BJ (cell line): Measurements from ENCODE around the gene ITFG2. TPM values are rescaled to one million over a fixed set of nuclear protein-coding genes. Genes with fewer than 3 reads are reported as not detected.
"Not testable (repeated sequence)": the region's sequence is repeated elsewhere in the genome, so short reads cannot be mapped to it uniquely, and the experiment has no call there.

Experiments
- CTCF ChIA-PET: fragments of 350-600 bp; formaldehyde crosslinking; extraction: SDS; loops from one replicate; lab custom pipeline; 2021; ENCODE audit warnings: antibody characterized with exemption, inconsistent platforms; lab: Yijun Ruan, JAX
- POLR2A ChIA-PET: fragments of 300-600 bp; sonication (Branson Sonifier 250); formaldehyde crosslinking; extraction: SDS; loops from one replicate; lab custom pipeline; 2021; ENCODE audit warnings: antibody characterized with exemption; lab: Charles Lee
- DNase-seq: peaks from one replicate; pipeline ENCODE4 v3.0.0-alpha.2; 2011; ENCODE audit warnings: low read depth
- H3K27me3 ChIP-seq: 2 replicates; pipeline ENCODE4 v1.6.0; 2011; ENCODE audit warnings: low read length; ENCODE audit not compliant: control insufficient read depth, insufficient read depth
- H3K36me3 ChIP-seq: 2 replicates; pipeline ENCODE4 v1.5.1; 2011; ENCODE audit warnings: low read length; ENCODE audit not compliant: control insufficient read depth, insufficient read depth
- H3K4me3 ChIP-seq: 2 replicates; pipeline ENCODE4 v1.5.1; 2011; ENCODE audit warnings: low read depth, mild to moderate bottlenecking, control low read depth, low read length
- polyA plus RNA-seq: library from polyadenylated mRNA; depleted of rRNA; stranded (reverse); fragments of >200 nt; gene quantifications from 2 replicates; pipeline ENCODE4 v1.2.3, GENCODE V29; 2011
- TF ChIP-seq, protein P1 (sequence below): IDR thresholded peaks from 2 replicates; pipeline ENCODE4 v1.5.1; 2011; ENCODE audit warnings: low read depth, mild to moderate bottlenecking, control low read depth, inconsistent platforms, low read length, moderate library complexity; ENCODE audit not compliant: insufficient read depth

Gene ITFG2
- polyA plus RNA-seq, 1 experiment = 27.6 TPM

GRCh38 chr12:2858944-2859421 is 46.5 kb downstream of the ITFG2 start:
- ChIA-PET CTCF (interaction anchor here (1.3 to 1.5 kb wide), 2 partner anchors 175 to 183 kb away, joined by 3 to 4 read pairs; no protein-coding TSS in a partner anchor), POLR2A (no interaction called here)
- no peaks in the 10 kb centered on the region for H3K27me3 ChIP-seq
- no peak overlapping the region for H3K4me3 ChIP-seq
- TF ChIP-seq, protein P1, sequence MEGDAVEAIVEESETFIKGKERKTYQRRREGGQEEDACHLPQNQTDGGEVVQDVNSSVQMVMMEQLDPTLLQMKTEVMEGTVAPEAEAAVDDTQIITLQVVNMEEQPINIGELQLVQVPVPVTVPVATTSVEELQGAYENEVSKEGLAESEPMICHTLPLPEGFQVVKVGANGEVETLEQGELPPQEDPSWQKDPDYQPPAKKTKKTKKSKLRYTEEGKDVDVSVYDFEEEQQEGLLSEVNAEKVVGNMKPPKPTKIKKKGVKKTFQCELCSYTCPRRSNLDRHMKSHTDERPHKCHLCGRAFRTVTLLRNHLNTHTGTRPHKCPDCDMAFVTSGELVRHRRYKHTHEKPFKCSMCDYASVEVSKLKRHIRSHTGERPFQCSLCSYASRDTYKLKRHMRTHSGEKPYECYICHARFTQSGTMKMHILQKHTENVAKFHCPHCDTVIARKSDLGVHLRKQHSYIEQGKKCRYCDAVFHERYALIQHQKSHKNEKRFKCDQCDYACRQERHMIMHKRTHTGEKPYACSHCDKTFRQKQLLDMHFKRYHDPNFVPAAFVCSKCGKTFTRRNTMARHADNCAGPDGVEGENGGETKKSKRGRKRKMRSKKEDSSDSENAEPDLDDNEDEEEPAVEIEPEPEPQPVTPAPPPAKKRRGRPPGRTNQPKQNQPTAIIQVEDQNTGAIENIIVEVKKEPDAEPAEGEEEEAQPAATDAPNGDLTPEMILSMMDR = no peak
- no peak for DNase-seq
- H3K36me3 ChIP-seq = peaks cover 6% of the 10 kb centered on the region; the same call in 1 of the 2 replicates

- TF ChIP-seq, protein P1 = no peak
- Histone ChIP-seq H3K4me3 (no peak overlapping the region), H3K27me3 (no peaks in the 10 kb centered on the region), H3K36me3 (peaks cover 11% of the 10 kb centered on the region)
- CTCF ChIA-PET = interaction anchor here (1.0 kb wide), 1 partner anchor 25 kb away, joined by 3 read pairs; no protein-coding TSS in a partner anchor
- DNase-seq = no peak
- POLR2A ChIA-PET = no interaction called here
These were observed 47.7 kb downstream of the ITFG2 start for GRCh38 chr12:2860170-2860569.

DNA sequence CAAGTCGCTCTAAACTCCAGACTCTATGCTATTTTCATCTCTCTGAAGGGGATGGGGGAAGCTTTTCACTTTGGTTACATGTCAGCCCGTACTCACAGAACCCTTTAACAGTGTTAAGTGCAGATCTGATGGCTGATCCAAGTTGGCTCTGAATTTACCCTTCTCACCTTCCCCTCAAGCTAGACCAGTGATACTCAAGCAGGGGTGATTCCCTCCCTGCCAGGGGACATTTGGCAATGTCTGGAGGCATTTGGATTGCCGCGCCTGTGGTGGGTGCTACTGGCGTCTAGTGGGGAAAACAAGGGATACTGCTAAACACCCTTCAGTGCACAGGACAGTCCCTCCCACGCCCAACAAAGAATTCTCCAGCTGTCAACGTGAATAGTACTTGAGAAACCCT is 50.4 kb downstream of the ITFG2 start:
- ChIA-PET POLR2A (no interaction called here), CTCF (interaction anchor here (0.6 to 1.2 kb wide), 3 partner anchors 9 to 198 kb away, joined by 3 to 8 read pairs (median 5); no protein-coding TSS in a partner anchor)
- H3K36me3 ChIP-seq = peaks cover 8% of the 10 kb centered on the region
- H3K4me3 ChIP-seq = no peak overlapping the region
- DNase-seq = no peak
- TF ChIP-seq, protein P1 = no peak
- no peaks in the 10 kb centered on the region for H3K27me3 ChIP-seq

GRCh38 chr12:2863402-2863801 is 50.9 kb downstream of the ITFG2 start:
- CTCF ChIA-PET = interaction anchor here (0.6 to 1.1 kb wide), 3 partner anchors 9 to 198 kb away, joined by 3 to 6 read pairs (median 5); no protein-coding TSS in a partner anchor
- H3K36me3 ChIP-seq, POLR2A ChIA-PET: not testable (repeated sequence)

GRCh38 chr12:2864198-2864597 is 51.7 kb downstream of the ITFG2 start:
- POLR2A ChIA-PET = no interaction called here

More at GRCh38 chr12:2863402-2863801, 50.9 kb downstream of the ITFG2 start:
- not testable (repeated sequence) for H3K27me3 ChIP-seq, DNase-seq, H3K4me3 ChIP-seq

GRCh38 chr12:2868986-2869632 is 56.6 kb downstream of the ITFG2 start:
- ChIA-PET CTCF (interaction anchor here (0.7 to 4.0 kb wide), 2 partner anchors 15 to 359 kb away, joined by 3 to 21 read pairs; no protein-coding TSS in a partner anchor), POLR2A (interaction anchor here (0.5 to 0.6 kb wide), 2 partner anchors 43 to 76 kb away, joined by 6 to 11 read pairs; no protein-coding TSS in a partner anchor)
- DNase-seq, H3K36me3 ChIP-seq, H3K4me3 ChIP-seq, H3K27me3 ChIP-seq: not testable (repeated sequence)

More at GRCh38 chr12:2864198-2864597, 51.7 kb downstream of the ITFG2 start:
- CTCF ChIA-PET = interaction anchor here (0.9 to 1.0 kb wide), 2 partner anchors 10 to 11 kb away, joined by 3 to 6 read pairs; no protein-coding TSS in a partner anchor
- TF ChIP-seq, protein P1 = no peak
- no peak for DNase-seq
- peaks cover 5% of the 10 kb centered on the region for H3K36me3 ChIP-seq
- no peak overlapping the region for H3K4me3 ChIP-seq
- no peaks in the 10 kb centered on the region for H3K27me3 ChIP-seq
